ENCODE measurements around the gene STRN4.

DNA sequence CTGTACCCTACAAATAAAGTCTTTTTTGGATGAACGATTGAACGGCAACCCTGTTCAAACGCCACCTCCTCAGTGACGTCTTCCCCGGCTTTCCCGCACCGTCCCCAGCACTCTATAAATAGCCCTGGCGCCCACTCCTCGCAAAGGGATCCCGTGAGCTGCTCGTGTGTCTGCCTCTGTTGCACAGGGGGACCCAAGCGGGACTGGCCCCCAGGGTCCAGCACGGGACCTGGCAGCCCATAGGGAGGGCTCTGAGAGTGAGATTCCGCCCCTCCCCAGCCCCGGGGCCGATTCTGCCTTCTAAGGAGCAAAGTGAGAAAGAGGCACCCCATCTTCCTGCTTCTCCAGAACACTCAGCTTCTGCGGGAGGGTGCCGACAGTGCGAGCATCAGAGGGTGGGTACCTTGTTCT is 8.5 kb downstream of the STRN4 start:
- no peak for TF ChIP-seq CTCF (IDR thresholded peaks at IDR 0.05)
- TF ChIP-seq REST (IDR thresholded peaks at IDR 0.05; ENCODE audit: insufficient read depth in 1 of 2, low read depth in 2 of 2, low read length in 1 of 2) = no peak
- no peak for TF ChIP-seq SIN3A (IDR thresholded peaks at IDR 0.05; ENCODE audit: borderline replicate concordance, insufficient read depth, low read depth, low read length)
- no peak for TF ChIP-seq POLR2AphosphoS5 (IDR thresholded peaks at IDR 0.05; ENCODE audit: low read depth, low read length)
- no peak for TF ChIP-seq TCF7L2 (IDR thresholded peaks at IDR 0.05; ENCODE audit: low read depth, low read length)

All from Panc1 (cell line).